GM19025 (cell line): ENCODE data around the gene VPS13D.
"Not testable (repeated sequence)": the region's sequence is repeated elsewhere in the genome, so short reads cannot be mapped to it uniquely, and the experiment has no call there.

Experiments used
- ATAC-seq: cut with Tn5 transposase; IDR thresholded peaks from one replicate; pipeline ENCODE4 v1.9.1; 2021; ENCODE audit warnings: mild to moderate bottlenecking, low read depth, moderate library complexity; ENCODE audit not compliant: unreplicated experiment

VPS13D gene

GRCh38 chr1:12502336-12503109, 272.7 kb downstream of the VPS13D start:
- no peak for ATAC-seq

DNA sequence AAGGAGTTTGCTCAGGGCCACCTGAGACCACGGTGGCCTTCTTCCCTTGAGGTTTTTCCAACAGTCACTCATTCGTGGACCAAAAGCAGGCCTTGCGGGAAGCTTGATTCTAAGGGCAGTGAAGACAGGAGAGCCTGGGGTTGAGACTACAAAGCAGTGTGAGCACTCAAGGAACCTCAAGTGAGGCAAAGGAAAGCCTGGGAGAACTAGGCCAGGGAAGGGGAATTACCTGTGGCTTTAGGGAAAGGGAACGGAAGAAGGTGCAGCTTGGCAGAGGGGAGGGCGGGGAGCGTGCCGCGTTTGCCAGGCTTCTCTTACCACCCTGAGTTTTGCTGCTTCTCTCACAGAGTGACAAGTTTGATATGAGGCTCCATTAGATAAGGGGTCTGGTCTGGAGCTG, 273.9 kb downstream of the VPS13D start:
- no peak for ATAC-seq

DNA sequence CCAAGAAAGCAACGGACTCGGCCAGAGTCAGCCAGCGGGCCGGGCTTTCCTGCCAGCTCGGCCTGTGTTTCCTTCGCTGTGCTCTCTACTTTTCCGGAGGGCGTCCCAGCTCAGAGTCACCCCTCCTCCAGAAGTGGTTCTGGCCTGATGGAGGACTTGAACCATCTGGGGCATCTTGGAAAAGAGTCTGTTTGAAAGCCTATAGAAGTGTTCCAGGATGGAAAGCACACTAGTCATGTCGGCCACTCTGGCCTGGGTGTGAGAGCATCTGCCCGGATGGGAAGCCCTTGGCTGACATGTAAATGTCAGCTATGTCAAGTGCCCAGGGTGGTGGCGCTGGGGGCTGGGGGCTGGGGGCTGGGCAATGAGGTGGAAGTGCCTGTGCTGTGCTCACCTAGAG, 274.8 kb downstream of the VPS13D start:
- no peak for ATAC-seq

DNA sequence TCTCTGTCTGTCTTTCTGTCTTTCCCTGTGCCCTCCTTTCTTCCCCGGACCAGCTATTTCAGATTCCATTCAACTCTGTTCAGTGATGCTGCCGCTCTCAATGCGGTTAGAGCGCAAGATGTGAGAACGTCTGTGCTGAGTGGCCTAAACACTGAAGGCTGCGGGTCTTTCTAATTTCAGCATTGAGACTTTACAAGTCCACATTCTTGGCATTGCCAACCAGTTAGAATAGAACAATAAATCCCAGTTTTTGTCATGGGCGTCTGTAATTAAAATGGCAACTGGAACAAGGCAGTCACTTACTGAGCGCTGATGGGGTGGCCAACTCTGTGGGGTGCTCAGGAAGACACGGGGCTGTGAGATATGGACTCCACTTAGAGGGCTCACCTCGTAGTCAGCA, 275.4 kb downstream of the VPS13D start:
- ATAC-seq, result no peak

GRCh38 chr1:12505639-12506280, 275.9 kb downstream of the VPS13D start:
- ATAC-seq, result no peak

DNA sequence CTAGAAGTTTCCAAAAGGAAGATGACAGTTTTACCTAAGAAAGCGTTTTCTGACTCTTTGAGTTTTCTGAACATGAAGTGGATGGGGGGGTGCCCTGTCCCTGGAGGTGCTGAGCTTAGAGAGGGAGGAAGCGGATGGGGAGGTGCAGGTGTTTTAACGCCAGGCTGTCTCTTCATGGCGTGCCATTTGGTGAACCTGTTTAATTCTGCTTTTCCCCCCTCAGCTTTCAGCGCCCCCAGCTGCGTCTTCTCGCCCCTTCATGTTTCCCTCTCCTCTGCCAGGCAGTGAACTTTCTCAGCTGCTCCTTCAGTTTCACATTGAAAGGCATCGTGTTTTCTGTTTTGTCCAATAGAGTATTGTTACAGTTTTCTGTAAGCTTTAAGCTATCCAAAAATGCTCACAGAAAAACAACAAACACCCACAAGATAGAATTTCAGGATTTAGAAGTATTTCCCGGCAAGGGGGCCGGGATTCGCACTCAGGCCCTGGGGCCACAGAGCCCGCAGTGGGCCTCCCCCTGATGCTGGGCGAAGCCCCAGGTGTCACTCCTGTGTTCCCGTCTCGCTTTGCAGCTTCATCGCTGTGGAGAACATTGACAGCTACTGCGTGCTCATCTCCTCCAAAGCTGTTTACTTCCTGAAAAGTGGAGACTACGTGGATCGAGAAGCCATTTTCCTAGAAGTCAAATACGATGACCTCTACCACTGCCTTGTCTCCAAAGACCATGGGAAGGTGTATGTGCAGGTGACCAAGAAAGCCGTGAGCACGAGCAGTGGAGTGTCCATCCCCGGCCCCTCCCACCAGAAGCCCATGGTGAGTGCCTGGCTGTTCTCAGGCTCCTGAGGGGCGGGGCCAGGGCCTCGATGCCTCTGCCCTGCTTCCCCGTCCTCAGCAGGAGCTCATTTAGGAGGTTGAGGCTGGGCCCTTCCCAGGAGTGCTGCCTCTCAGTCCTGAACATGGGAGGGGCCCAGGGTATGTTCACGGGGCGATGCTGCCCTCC, 276.8 kb downstream of the VPS13D start:
- ATAC-seq, result no peak

- ATAC-seq, result no peak
Observed at GRCh38 chr1:12507631-12508030, 277.8 kb downstream of the VPS13D start.

- ATAC-seq, result no peak
Observed at GRCh38 chr1:12508849-12509248, 279.0 kb downstream of the VPS13D start.

GRCh38 chr1:12511128-12511484, 281.3 kb downstream of the VPS13D start:
- ATAC-seq, result no peak

GRCh38 chr1:12511516-12512468, 282.0 kb downstream of the VPS13D start:
- ATAC-seq, result no peak

DNA sequence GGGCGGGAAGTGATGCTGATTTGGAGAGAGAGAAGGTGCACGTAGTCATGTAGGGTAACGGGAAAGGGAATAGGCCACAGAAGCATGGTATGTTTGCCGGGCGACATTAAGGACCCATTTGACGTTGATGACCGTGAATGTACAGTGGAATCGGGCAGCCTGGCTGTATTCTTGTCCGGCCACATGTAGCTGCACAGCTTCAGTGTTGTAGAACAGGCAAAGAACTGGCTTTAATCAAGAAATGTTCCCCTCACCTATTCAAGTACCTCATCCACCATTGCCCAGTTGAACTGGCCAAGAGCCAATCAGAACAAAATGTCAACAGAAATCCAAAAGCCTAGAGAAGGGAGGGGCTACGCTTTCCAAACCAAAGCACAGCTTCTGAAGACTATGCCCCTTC, 283.4 kb downstream of the VPS13D start:
- no peak for ATAC-seq

DNA sequence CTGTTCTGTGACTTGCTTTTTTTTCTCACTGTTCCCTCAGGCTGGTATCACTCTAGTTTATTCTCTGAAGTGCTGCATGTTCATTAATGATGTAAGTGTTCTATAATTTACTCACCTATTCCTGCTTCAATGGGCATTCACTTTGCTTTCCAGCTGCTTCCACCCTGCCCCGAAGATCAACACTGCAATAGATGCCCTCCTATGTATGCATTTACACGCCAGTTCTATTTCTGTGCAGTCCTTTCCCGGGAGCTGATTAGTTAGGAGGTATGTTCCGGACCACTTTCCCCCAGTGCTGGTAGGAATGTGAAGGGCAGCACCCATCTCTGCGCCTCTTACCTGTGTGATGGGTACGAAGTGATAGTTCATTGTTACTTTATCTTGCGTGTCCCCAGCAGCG, 284.8 kb downstream of the VPS13D start:
- ATAC-seq, result no peak

GRCh38 chr1:12515234-12515633, 285.4 kb downstream of the VPS13D start:
- ATAC-seq, result no peak

- ATAC-seq, result no peak
Observed at GRCh38 chr1:12516741-12517140, 286.9 kb downstream of the VPS13D start.

- no peak for ATAC-seq
Observed at GRCh38 chr1:12518931-12519692, 289.3 kb downstream of the VPS13D start.

DNA sequence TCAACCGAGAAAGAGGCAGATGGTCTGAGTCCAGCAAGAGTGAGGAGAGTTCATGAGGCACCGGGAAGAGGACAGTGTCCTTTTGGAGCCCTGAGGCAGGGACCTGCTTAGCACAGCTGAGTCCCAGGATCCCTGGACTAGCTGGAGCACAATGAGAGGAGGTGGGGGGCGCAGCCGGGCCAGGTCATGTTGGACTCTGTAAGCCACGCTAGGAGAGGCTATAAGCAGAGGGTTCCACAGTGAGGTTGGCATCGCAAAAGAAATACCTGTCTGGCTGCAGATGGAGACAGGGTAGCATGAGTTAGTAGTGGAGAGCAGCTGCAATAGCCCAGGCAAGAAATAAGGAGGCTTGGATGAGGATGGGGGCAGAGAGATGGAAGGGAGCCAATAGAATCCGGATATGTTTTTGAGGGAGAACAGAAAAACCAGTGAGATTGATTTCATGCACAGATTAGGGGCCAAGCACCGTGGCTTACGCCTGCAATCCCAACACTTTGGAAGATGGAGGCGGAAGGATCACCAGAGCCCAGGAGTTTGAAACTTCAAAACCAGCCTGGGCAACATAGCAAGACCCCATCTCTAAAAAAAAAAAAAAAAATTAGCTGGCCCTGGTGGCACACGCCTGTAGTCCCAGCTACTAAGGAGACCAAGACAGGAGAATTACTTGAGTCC, 290.0 kb downstream of the VPS13D start:
- no peak for ATAC-seq

DNA sequence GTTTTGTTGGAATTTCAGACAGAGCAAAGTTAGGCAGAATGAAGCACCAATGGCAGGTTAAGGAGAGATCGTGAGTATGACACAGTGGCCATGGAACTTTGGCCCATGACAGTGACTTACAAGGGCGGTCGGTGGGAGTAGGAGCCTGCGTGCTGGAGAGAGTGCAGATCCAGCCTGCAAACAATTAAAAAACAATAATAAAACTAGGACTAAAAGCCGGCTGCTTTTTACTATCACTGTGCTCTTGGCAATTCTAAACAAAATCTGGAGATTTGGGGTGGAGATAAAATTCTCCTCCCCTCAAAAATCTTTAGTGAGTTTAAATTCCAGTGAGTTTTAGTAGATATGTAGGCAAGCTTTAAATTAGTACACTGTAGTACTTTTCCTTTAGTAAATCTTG, 291.3 kb downstream of the VPS13D start:
- no peak for ATAC-seq

- not testable (repeated sequence) for ATAC-seq
Observed at GRCh38 chr1:12522780-12523179, 292.9 kb downstream of the VPS13D start.

DNA sequence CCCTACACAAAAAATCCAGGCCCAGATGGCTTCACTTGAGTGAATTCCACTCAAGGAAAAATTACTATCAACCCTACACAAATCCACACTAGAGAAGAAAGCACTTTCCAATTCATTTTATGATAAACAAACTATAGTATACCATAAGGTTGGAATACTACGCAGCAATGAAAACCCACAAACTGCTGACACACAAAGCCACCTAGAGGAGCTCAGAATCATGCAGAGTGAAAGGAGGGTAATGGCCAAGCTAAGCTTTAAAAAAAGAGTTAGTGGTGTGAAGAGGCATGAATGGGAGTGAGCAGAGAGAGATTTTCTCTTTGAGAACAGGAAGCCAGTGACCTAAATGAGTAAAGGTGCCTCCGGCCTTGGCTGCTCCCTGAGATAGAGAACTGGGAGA, 294.4 kb downstream of the VPS13D start:
- no peak for ATAC-seq
